ENCODE data around the gene POLR3A. TPM values are rescaled to one million over a fixed set of nuclear protein-coding genes. Genes with fewer than 3 reads are reported as not detected.

POLR3A gene
- polyA plus RNA-seq, 10 donors = 11.0 to 15.6 (median 13.9) TPM

- DNase-seq = no peak
Measured at GRCh38 chr10:77983384-77984341, 45.7 kb downstream of the POLR3A start.

- no peak for DNase-seq
Measured at GRCh38 chr10:77981281-77981680, 48.0 kb downstream of the POLR3A start.

GRCh38 chr10:77979221-77979620 lies 50.1 kb downstream of the POLR3A start:
- no peak for DNase-seq

GRCh38 chr10:77978360-77978759 lies 51.0 kb downstream of the POLR3A start:
- DNase-seq = no peak

- DNase-seq = no peak
Measured at GRCh38 chr10:77977934-77978333, 51.4 kb downstream of the POLR3A start.

- DNase-seq = no peak
Measured at GRCh38 chr10:77977016-77977415, 52.3 kb downstream of the POLR3A start.

GRCh38 chr10:77975086-77975666 lies 54.1 kb downstream of the POLR3A start:
- no peak for DNase-seq

- no peak for DNase-seq
Measured at GRCh38 chr10:77974396-77975074, 54.8 kb downstream of the POLR3A start.

- DNase-seq = no peak
Measured at GRCh38 chr10:77973276-77973675, 56.0 kb downstream of the POLR3A start.

- DNase-seq = no peak
Measured at GRCh38 chr10:77972148-77972547, 57.2 kb downstream of the POLR3A start.

GRCh38 chr10:77971804-77972144 lies 57.5 kb downstream of the POLR3A start:
- no peak for DNase-seq

- DNase-seq = peak; percentile 81 to 94 (median 91)
Measured at GRCh38 chr10:77970869-77971803, 58.2 kb downstream of the POLR3A start.

- DNase-seq = peak in 2 of 3 donors; percentile 62 to 79
Measured at GRCh38 chr10:77969114-77969513, 60.2 kb downstream of the POLR3A start.

GRCh38 chr10:77967611-77968022 lies 61.7 kb downstream of the POLR3A start:
- DNase-seq = peak in 2 of 3 donors; percentile 61 to 80

GRCh38 chr10:77965294-77965693 lies 64.0 kb downstream of the POLR3A start:
- peak in 1 of 3 donors; percentile 54 for DNase-seq

GRCh38 chr10:77964811-77965210 lies 64.5 kb downstream of the POLR3A start:
- no peak for DNase-seq

GRCh38 chr10:77963901-77964300 lies 65.4 kb downstream of the POLR3A start:
- no peak for DNase-seq

- no peak for DNase-seq
Measured at GRCh38 chr10:77962350-77963146, 66.8 kb downstream of the POLR3A start.

- no peak for DNase-seq
Measured at GRCh38 chr10:77961668-77962067, 67.6 kb downstream of the POLR3A start.

- no peak for DNase-seq
Measured at GRCh38 chr10:77960829-77961329, 68.4 kb downstream of the POLR3A start.

All from muscle of back (tissue), 11 donors.